ENCODE data around the gene IMMP2L.

The IMMP2L gene

GRCh38 chr7:110808361-110808760 is 753.9 kb downstream of the IMMP2L start:
- TF ChIP-seq REST (IDR thresholded peaks at IDR 0.05; ENCODE audit: insufficient read depth in 1 of 2, low read depth in 2 of 2, low read length in 2 of 2) (no peak), SIN3A (IDR thresholded peaks at IDR 0.05; ENCODE audit: borderline replicate concordance, insufficient read depth, low read length) (no peak), FOXP2 (optimal IDR thresholded peaks at IDR 0.05; ENCODE audit: borderline replicate concordance, extremely low read depth, extremely low read length, insufficient read depth) (no peak), POLR2AphosphoS5 (IDR thresholded peaks at IDR 0.05; ENCODE audit: low read depth, low read length) (no peak), TAF1 (IDR thresholded peaks at IDR 0.05; ENCODE audit: borderline replicate concordance, insufficient read depth, low read length) (no peak)

GRCh38 chr7:110804501-110804900 is 757.8 kb downstream of the IMMP2L start:
- no peak for TF ChIP-seq TAF1 (IDR thresholded peaks at IDR 0.05; ENCODE audit: borderline replicate concordance, insufficient read depth, low read length)
- no peak for TF ChIP-seq FOXP2 (optimal IDR thresholded peaks at IDR 0.05; ENCODE audit: borderline replicate concordance, extremely low read depth, extremely low read length, insufficient read depth)
- TF ChIP-seq SIN3A (IDR thresholded peaks at IDR 0.05; ENCODE audit: borderline replicate concordance, insufficient read depth, low read length): no peak
- TF ChIP-seq REST (IDR thresholded peaks at IDR 0.05; ENCODE audit: insufficient read depth in 1 of 2, low read depth in 2 of 2, low read length in 2 of 2): no peak
- no peak for TF ChIP-seq POLR2AphosphoS5 (IDR thresholded peaks at IDR 0.05; ENCODE audit: low read depth, low read length)

- TF ChIP-seq FOXP2 (optimal IDR thresholded peaks at IDR 0.05; ENCODE audit: borderline replicate concordance, extremely low read depth, extremely low read length, insufficient read depth): no peak
- TF ChIP-seq SIN3A (IDR thresholded peaks at IDR 0.05; ENCODE audit: borderline replicate concordance, insufficient read depth, low read length): no peak
- TF ChIP-seq REST (IDR thresholded peaks at IDR 0.05; ENCODE audit: insufficient read depth in 1 of 2, low read depth in 2 of 2, low read length in 2 of 2): no peak
- TF ChIP-seq POLR2AphosphoS5 (IDR thresholded peaks at IDR 0.05; ENCODE audit: low read depth, low read length): no peak
- no peak for TF ChIP-seq TAF1 (IDR thresholded peaks at IDR 0.05; ENCODE audit: borderline replicate concordance, insufficient read depth, low read length)
Measured at GRCh38 chr7:110803602-110804143, 758.6 kb downstream of the IMMP2L start.

- TF ChIP-seq POLR2AphosphoS5 (IDR thresholded peaks at IDR 0.05; ENCODE audit: low read depth, low read length): no peak
- no peak for TF ChIP-seq SIN3A (IDR thresholded peaks at IDR 0.05; ENCODE audit: borderline replicate concordance, insufficient read depth, low read length)
- TF ChIP-seq FOXP2 (optimal IDR thresholded peaks at IDR 0.05; ENCODE audit: borderline replicate concordance, extremely low read depth, extremely low read length, insufficient read depth): no peak
- no peak for TF ChIP-seq REST (IDR thresholded peaks at IDR 0.05; ENCODE audit: insufficient read depth in 1 of 2, low read depth in 2 of 2, low read length in 2 of 2)
- TF ChIP-seq TAF1 (IDR thresholded peaks at IDR 0.05; ENCODE audit: borderline replicate concordance, insufficient read depth, low read length): no peak
Measured at GRCh38 chr7:110801502-110801901, 760.8 kb downstream of the IMMP2L start.

DNA sequence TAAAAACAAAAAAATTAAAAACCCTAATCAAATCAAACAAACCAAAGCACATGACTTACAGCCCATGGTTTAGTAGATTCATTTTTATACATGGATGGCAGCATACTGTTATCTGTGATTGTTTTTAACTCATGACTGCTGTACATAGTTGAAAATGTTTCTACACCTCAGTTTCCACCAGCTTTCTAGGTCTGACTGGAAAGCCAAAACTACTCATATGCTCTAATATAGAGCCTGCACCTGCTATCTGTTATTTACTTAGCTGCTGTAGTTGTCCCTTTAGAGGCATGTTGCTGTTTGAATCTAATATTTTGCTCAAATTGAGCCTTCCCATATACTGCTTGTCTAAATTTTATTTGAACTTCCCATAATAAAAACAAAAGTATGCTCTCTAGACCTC is 761.3 kb downstream of the IMMP2L start:
- TF ChIP-seq POLR2AphosphoS5 (IDR thresholded peaks at IDR 0.05; ENCODE audit: low read depth, low read length) (no peak), SIN3A (IDR thresholded peaks at IDR 0.05; ENCODE audit: borderline replicate concordance, insufficient read depth, low read length) (no peak), TAF1 (IDR thresholded peaks at IDR 0.05; ENCODE audit: borderline replicate concordance, insufficient read depth, low read length) (no peak), REST (IDR thresholded peaks at IDR 0.05; ENCODE audit: insufficient read depth in 1 of 2, low read depth in 2 of 2, low read length in 2 of 2) (no peak), FOXP2 (optimal IDR thresholded peaks at IDR 0.05; ENCODE audit: borderline replicate concordance, extremely low read depth, extremely low read length, insufficient read depth) (no peak)
